Fibroblast of upper back skin (primary cell): ENCODE data around the gene PCDHB3.
"Not testable (repeated sequence)": the region's sequence is repeated elsewhere in the genome, so short reads cannot be mapped to it uniquely, and the experiment has no call there.

Experiments used
- DNase-seq: peaks from one replicate; pipeline ENCODE4 v3.0.0-alpha.2; 2013

PCDHB3 gene

DNA sequence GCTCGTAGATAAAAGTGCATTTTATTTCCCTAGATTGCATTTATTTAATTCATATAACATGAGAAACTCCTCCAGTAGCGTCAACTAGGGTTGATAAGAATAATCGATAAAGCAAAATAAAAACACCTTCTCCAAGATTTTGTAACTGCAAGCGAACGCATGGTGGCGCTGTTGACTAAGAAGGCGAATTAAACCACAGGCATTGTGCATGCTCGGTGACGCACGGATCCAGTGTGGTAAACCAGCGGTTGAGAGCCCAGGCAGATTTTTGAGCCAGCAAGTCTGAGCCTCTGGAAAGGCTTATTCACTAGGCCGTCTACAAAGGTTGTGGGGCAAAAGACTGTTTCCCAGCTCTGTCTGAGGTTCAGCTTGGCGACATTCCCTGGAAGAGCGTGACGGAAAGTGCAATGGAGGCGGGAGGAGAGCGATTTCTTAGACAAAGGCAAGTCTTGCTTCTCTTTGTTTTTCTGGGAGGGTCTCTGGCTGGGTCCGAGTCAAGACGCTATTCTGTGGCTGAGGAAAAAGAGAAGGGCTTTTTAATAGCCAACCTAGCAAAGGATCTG lies at the start of gene PCDHB3:
TSS of gene PCDHB3 (plus strand) at position 231 of the 563 bp plus-strand sequence. CDS start at position 408, 177 bp downstream.
- DNase-seq, result peak; percentile 41

DNA sequence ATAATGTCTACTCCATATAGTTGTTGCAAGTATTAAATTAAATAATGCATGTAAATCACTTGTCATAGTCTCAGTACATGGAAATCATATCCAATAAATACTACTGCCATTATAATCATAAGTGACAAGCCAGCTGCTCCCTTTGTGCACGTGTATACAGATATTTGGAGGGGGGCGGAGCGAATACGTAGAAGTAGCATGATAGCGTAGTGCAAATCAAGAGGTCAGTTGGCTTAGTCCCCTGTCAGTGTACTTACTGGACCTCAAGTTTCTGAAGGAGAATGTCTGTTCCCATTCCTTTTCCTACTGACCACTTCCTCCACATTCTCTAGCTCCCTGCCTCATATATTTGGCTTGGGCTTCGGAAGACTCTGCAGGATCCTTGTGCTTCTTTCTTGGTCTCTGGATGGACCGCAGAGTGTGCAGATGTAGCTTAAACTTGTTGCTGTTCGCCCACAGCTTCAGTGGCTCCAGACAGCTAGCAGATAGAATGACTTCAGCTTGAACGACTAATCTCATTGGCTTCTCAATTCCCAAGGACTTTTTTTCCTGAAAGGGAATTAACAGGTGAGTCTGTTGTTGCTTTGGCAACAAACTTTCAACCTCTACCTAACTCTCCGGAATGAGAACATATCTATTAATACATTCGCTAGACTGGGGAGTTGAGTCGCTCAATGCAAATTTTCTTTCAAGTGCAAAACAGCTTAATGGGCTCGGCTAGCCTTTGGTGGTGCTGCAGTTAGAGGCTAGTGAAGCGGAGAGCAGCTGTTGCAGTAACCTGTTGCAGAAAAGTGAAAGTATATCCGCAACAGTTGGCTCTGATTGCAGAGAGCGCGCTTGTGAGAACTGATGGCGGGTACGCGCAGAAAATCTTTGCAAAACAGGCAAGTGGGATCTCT lies 49.4 kb upstream of the PCDHB3 start, which contains the start of gene PCDHB1:
TSS of gene PCDHB1 (plus strand) at position 753 of the 899 bp plus-strand sequence. CDS start at position 850, 97 bp downstream.
- no peak for DNase-seq

DNA sequence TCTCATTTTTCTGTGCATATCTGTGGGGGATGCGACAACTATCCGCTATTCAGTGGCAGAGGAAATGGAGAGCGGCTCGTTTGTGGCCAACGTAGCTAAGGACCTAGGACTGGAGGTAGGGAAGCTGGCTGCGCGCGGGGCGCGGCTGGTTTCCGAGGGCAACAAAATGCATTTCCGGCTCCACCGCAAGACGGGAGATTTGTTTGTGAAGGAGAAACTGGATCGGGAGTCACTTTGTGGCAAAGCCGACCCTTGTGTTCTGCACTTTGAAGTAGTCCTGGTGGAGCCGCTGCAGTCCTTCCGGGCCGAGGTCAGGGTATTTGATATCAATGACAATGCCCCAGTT lies 48.8 kb upstream of the PCDHB3 start:
- DNase-seq, result no peak

DNA sequence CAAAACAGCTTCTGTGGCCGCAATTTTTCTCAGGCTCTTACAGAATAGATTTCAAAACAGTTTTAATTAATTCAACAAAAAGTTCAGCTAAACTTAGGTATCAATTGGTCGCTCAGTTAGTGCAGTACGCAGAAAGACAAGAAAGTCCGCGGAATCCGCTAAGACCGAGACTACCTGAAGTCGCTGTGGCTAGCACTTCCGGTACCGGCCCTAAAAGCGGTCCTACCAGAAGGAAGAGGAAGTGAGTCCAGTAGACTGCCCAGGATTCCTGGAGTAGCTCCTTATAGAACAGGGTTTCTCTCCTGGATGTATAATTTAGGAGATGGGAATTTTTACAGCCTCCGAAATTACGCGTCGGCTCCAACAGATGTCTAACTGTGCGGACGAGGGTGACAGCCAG lies 22.4 kb upstream of the PCDHB3 start:
- no peak for DNase-seq

DNA sequence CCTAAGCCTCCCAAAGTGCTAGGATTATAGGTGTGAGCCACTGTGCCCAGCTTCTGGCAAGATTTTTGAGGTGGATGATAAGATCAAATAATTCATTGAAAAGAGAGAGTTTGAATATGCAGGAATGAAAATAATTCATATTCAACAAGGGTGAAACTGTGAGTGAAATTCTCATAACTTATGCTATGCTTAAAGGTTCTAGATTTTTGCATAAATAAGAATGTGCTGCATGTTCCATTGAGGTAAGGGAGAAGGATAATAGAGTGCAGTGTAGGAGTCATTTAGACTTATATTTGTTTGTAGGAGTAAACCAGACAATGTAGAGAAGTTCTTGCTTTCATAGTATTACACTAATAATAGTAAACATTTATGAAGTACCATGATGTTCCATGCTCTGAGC lies 18.0 kb upstream of the PCDHB3 start:
- DNase-seq, result no peak

DNA sequence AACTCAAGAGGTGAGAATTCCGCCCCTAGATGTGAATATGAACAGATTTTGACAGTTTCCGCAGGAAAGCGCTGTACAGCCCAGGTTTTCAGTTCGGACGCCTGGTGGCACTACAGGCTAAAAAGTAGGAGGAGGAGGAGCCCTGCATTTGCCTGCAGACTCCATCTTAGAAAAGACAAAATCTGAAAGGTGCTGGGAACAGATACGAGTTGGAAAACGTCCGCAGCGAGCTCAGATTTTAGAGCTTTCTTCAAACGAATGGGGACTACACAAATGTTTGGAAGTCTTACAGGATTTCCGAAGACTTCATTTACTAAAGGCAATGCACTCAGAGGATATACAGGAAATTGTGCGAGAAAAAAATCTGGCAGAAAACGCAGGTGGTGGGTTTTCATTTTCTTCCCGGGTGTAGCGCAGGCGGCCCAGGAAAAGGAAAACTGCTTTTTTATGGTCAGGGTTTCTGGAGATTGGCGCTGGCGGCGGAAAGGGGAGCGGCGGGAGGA lies 15.7 kb upstream of the PCDHB3 start:
- DNase-seq, result peak; percentile 38

DNA sequence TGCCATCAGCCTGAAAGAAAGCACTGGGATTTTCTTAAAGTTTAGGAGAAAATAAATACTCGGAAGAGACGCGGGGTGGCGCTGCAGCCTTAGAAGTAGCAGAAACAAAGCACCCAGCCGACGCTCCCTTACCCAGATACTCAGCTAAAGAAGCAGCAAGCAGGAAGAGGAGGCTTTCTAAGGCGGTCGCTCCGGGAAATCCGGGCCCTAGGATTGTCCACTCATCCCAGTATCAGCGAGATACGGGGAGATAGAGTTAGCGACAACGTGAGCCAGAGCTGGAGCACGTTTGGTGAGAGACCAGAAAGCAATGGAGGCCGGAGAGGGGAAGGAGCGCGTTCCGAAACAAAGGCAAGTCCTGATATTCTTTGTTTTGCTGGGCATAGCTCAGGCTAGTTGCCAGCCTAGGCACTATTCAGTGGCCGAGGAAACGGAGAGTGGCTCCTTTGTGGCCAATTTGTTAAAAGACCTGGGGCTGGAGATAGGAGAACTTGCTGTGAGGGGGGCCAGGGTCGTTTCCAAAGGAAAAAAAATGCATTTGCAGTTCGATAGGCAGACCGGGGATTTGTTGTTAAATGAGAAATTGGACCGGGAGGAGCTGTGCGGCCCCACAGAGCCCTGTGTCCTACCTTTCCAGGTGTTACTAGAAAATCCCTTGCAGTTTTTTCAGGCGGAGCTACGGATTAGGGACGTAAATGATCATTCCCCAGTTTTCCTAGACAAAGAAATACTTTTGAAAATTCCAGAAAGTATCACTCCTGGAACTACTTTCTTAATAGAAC lies 5.6 kb upstream of the PCDHB3 start, which contains the start of gene PCDHB2:
TSS of gene PCDHB2 (plus strand) at position 135 of the 782 bp plus-strand sequence. CDS start at position 311, 176 bp downstream.
- DNase-seq, result peak; percentile 59

DNA sequence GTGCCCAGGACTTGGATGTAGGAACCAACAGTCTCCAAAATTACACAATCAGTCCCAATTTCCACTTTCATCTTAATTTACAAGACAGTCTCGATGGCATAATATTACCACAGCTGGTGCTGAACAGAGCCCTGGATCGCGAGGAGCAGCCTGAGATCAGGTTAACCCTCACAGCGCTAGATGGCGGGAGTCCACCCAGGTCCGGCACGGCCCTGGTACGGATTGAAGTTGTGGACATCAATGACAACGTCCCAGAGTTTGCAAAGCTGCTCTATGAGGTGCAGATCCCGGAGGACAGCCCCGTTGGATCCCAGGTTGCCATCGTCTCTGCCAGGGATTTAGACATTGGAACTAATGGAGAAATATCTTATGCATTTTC lies 5.0 kb upstream of the PCDHB3 start:
- no peak for DNase-seq

DNA sequence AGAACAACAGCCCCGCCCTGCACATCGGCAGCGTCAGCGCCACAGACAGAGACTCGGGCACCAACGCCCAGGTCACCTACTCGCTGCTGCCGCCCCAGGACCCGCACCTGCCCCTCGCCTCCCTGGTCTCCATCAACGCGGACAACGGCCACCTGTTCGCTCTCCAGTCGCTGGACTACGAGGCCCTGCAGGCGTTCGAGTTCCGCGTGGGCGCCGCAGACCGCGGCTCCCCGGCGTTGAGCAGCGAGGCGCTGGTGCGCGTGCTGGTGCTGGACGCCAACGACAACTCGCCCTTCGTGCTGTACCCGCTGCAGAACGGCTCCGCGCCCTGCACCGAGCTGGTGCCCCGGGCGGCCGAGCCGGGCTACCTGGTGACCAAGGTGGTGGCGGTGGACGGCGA lies 4.1 kb upstream of the PCDHB3 start:
- not testable (repeated sequence) for DNase-seq

DNA sequence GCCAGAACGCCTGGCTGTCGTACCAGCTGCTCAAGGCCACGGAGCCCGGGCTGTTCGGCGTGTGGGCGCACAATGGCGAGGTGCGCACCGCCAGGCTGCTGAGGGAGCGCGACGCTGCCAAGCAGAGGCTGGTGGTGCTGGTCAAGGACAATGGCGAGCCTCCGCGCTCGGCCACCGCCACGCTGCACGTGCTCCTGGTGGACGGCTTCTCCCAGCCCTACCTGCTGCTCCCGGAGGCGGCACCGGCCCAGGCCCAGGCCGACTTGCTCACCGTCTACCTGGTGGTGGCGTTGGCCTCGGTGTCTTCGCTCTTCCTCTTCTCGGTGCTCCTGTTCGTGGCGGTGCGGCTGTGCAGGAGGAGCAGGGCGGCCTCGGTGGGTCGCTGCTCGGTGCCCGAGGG lies 3.7 kb upstream of the PCDHB3 start:
- DNase-seq, result not testable (repeated sequence)

DNA sequence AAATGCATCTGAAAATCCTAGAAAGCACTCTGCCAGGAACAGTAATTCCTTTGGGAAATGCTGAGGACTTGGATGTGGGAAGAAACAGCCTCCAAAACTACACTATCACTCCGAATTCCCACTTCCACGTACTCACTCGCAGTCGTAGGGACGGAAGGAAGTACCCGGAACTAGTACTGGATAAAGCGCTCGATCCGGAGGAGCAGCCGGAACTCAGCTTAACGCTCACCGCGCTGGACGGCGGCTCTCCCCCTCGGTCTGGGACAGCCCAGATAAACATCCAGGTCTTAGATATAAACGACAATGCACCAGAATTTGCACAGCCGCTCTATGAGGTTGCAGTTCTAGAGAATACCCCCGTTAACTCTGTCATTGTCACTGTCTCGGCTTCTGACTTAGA lies 786 bp downstream of the PCDHB3 start:
- DNase-seq, result no peak

DNA sequence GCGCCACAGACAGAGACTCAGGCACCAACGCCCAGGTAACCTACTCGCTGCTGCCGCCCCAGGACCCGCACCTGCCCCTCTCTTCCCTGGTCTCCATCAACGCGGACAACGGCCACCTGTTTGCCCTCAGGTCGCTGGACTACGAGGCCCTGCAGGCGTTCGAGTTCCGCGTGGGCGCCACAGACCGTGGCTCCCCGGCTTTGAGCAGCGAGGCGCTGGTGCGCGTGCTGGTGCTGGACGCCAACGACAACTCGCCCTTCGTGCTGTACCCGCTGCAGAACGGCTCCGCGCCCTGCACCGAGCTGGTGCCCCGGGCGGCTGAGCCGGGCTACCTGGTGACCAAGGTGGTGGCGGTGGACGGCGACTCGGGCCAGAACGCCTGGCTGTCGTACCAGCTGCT lies 1.8 kb downstream of the PCDHB3 start:
- not testable (repeated sequence) for DNase-seq

DNA sequence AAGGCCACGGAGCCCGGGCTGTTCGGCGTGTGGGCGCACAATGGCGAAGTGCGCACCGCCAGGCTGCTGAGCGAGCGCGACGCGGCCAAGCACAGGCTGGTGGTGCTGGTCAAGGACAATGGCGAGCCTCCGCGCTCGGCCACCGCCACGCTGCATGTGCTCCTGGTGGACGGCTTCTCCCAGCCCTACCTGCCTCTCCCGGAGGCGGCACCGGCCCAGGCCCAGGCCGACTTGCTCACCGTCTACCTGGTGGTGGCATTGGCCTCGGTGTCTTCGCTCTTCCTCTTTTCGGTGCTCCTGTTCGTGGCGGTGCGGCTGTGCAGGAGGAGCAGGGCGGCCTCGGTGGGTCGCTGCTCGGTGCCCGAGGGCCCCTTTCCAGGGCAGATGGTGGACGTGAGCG lies 2.2 kb downstream of the PCDHB3 start:
- not testable (repeated sequence) for DNase-seq

DNA sequence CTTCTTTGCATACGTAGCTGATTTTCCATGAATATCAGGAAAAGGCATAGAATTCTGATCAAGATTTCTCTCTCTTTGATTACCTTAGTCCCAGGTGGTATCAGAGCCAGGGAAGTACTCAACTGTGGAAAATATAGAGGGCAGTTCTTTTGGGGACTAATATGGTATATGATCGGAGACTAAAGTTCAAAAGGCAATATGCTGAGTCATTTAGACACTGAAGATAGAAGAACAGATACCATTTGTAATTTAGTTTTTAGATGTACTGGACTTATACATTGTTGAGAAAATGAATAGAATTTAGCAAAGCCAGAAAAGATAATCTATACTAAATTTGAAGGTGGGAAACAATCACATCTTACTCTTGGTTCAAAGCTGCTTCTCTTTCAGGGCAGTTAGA lies 5.1 kb downstream of the PCDHB3 start:
- no peak for DNase-seq

DNA sequence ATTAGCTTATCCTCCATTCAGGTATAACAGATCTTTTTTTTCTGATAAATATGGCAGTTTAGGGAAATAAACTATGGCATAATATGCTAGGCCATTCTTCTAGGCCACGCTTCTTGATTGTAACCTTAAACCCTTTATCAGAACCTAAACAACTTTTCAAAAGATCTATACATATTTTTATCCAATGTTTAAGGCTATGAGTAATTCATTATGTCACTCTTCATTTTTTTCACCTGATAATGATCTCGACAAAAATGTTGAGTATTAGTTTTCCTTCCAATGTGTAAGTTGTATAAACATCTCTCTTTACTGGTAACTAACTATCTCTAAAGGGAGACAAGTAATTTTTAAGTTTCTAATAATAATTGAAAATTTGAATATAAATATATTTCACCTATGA lies 19.0 kb downstream of the PCDHB3 start:
- no peak for DNase-seq

DNA sequence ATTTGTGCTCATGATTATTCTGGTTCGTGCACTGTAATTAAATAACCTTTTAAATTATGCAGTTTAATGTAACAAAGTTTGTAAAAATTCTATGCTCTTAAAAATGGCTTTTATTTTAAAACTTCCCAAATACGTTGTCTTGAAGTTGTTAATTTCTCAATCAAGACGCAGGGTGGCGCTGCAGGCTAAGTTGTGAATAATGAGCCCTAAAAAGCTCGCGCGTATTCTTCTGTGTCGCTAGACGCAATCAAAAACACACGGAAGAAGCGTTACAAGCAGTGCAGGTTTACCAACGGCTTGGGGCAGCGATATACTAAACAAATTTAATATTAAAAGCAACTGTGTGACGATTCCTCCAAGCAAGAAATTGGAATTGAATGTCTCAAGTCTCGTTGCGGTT lies 21.3 kb downstream of the PCDHB3 start, which contains the start of gene PCDHB4:
TSS of gene PCDHB4 (plus strand) at position 256 of the 400 bp plus-strand sequence. CDS start 181 bp downstream, outside the sequence.
- DNase-seq, result no peak

DNA sequence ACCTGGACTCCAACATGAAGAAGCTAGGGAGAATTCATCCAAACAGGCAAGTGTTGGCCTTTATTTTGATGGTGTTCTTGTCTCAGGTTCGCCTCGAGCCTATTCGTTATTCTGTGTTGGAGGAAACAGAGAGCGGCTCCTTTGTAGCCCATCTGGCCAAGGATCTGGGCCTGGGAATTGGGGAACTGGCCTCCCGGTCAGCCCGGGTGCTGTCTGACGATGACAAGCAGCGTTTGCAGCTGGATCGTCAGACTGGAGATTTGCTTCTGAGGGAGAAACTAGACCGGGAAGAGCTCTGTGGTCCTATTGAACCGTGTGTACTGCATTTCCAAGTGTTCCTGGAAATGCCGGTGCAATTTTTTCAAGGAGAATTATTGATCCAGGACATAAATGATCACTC lies 21.7 kb downstream of the PCDHB3 start:
- no peak for DNase-seq

DNA sequence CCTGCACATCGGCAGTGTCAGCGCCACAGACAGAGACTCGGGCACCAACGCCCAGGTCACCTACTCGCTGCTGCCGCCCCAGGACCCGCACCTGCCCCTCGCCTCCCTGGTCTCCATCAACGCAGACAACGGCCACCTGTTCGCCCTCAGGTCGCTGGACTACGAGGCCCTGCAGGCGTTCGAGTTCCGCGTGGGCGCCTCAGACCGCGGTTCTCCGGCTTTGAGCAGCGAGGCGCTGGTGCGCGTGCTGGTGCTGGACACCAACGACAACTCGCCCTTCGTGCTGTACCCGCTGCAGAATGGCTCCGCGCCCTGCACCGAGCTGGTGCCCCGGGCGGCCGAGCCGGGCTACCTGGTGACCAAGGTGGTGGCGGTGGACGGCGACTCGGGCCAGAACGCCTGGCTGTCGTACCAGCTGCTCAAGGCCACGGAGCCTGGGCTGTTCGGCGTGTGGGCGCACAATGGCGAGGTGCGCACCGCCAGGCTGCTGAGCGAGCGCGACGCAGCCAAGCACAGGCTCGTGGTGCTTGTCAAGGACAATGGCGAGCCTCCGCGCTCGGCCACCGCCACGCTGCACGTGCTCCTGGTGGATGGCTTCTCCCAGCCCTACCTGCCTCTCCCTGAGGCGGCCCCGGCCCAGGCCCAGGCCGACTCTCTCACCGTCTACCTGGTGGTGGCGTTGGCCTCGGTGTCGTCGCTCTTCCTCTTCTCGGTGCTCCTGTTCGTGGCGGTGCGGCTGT lies 23.3 kb downstream of the PCDHB3 start:
- not testable (repeated sequence) for DNase-seq

DNA sequence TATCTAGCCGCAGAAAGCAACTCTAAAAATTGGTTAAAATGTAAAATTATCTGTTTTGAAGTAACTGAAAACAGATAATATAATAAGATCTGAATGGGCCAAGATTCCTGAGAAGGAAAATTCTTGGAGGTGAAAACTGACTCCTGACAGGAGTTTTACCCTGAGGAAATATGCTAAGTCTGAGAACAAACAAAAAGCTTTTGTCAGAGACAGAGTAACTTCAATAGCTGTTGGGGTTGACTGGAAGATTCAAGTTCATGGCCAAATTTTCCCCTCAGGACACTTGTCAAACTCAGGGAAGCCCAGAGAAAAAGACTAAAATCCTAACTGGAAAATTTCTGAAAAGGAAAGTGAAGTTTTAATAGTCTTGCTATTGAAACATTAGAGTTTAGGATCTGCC lies 27.0 kb downstream of the PCDHB3 start:
- no peak for DNase-seq

DNA sequence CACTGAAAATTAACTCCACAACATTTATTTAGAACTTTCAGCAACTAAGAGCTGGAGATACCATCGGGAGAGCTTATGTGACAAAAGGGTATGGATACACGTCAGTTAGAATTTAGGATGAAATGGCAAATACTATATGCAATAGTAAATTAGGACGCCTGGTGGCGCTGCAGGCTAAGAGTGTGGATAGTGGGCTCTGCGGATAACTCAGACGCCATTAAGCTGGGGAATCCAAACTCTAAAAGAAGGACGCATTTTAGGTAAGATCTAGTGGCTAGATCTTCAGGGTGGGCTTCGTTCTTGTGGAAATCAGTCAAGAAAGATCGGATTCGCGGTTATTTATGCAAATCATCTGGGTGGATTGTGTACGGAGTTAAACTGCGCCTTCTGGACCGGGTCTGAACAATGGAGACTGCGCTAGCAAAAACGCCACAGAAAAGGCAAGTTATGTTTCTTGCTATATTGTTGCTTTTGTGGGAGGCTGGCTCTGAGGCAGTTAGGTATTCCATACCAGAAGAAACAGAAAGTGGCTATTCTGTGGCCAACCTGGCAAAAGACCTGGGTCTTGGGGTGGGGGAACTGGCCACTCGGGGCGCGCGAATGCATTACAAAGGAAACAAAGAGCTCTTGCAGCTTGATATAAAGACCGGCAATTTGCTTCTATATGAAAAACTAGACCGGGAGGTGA lies 34.9 kb downstream of the PCDHB3 start, which contains the start of gene PCDHB5:
TSS of gene PCDHB5 (plus strand) at position 177 of the 688 bp plus-strand sequence. CDS start at position 406, 229 bp downstream.
- DNase-seq, result peak; percentile 1

DNA sequence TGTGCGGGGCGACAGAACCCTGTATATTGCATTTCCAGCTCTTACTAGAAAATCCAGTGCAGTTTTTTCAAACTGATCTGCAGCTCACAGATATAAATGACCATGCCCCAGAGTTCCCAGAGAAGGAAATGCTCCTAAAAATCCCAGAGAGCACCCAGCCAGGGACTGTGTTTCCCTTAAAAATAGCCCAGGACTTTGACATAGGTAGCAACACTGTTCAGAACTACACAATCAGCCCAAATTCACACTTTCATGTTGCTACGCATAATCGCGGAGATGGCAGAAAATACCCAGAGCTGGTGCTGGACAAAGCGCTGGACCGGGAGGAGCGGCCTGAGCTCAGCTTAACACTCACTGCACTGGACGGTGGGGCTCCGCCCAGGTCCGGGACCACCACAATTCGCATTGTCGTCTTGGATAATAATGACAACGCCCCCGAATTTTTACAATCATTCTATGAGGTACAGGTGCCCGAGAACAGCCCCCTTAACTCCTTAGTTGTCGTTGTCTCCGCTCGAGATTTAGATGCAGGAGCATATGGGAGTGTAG lies 35.5 kb downstream of the PCDHB3 start:
- DNase-seq, result no peak
